OCI-LY3 (cell line): ENCODE data around the gene FGR.

Experiments
- EZH2phosphoT487 ChIP-seq: fragments of 200-600 bp; shearing (Covaris generic); IDR thresholded peaks from 2 replicates; pipeline ENCODE4 v1.6.1; 2018; ENCODE audit warnings: antibody characterized with exemption, mixed run types, low read depth
- TF ChIP-seq, protein P1 (sequence below): fragments of 200-600, 300-600 bp; sonication (generic); IDR thresholded peaks from 2 replicates; pipeline ENCODE4 v1.5.1; 2014; ENCODE audit warnings: antibody characterized with exemption, low read length, low read depth

DNA sequence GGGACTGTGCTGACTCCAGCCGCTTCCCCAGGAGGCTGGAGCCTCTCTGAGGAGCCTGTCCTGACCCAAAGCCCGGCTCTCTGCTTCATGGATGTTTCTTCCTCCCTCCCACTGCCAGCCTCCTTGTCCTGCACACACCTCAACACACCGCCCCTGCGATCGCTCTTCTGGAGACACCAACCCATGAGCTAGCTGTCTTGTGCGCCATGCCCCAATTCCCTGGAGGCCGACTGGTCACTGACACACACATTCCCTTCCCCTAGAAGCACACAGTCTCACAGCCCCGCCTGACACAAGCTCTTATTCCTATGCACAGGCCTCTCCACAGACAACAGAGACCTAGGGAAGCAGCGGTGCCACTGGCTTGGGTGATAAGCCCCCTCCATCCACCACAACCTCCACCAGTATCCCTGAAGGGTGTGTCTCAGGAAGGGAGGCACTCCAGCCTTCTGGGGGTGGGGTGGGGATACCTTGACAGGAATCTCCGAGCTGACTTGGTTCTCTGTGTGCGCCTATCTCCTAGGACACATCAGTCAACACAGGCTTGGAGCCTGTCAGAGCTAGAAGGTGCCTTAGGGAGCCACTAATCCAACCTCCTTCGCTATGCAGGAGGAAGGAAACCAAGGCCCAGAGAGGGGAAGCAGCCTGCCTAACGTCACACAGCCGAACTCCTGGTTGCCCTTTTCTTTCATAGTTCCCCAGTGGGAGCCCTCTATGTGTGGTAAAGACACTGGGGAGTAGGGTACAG lies 62.1 kb downstream of the FGR start:
- TF ChIP-seq, protein P1, sequence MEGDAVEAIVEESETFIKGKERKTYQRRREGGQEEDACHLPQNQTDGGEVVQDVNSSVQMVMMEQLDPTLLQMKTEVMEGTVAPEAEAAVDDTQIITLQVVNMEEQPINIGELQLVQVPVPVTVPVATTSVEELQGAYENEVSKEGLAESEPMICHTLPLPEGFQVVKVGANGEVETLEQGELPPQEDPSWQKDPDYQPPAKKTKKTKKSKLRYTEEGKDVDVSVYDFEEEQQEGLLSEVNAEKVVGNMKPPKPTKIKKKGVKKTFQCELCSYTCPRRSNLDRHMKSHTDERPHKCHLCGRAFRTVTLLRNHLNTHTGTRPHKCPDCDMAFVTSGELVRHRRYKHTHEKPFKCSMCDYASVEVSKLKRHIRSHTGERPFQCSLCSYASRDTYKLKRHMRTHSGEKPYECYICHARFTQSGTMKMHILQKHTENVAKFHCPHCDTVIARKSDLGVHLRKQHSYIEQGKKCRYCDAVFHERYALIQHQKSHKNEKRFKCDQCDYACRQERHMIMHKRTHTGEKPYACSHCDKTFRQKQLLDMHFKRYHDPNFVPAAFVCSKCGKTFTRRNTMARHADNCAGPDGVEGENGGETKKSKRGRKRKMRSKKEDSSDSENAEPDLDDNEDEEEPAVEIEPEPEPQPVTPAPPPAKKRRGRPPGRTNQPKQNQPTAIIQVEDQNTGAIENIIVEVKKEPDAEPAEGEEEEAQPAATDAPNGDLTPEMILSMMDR, result no peak
- no peak for TF ChIP-seq EZH2phosphoT487
